BJ (cell line): ENCODE data around the gene CHST11. TPM values are rescaled to one million over a fixed set of nuclear protein-coding genes. Genes with fewer than 3 reads are reported as not detected.

Source experiments
- CTCF ChIA-PET: fragments of 350-600 bp; formaldehyde crosslinking; extraction: SDS; loops from one replicate; lab custom pipeline; 2021; ENCODE audit warnings: antibody characterized with exemption, inconsistent platforms; lab: Yijun Ruan, JAX
- POLR2A ChIA-PET: fragments of 300-600 bp; sonication (Branson Sonifier 250); formaldehyde crosslinking; extraction: SDS; loops from one replicate; lab custom pipeline; 2021; ENCODE audit warnings: antibody characterized with exemption; lab: Charles Lee
- DNase-seq: peaks from one replicate; pipeline ENCODE4 v3.0.0-alpha.2; 2011; ENCODE audit warnings: low read depth
- H3K27me3 ChIP-seq: 2 replicates; pipeline ENCODE4 v1.6.0; 2011; ENCODE audit warnings: low read length; ENCODE audit not compliant: control insufficient read depth, insufficient read depth
- H3K36me3 ChIP-seq: 2 replicates; pipeline ENCODE4 v1.5.1; 2011; ENCODE audit warnings: low read length; ENCODE audit not compliant: control insufficient read depth, insufficient read depth
- H3K4me3 ChIP-seq: 2 replicates; pipeline ENCODE4 v1.5.1; 2011; ENCODE audit warnings: low read depth, mild to moderate bottlenecking, control low read depth, low read length
- CTCF ChIP-seq: IDR thresholded peaks from 2 replicates; pipeline ENCODE4 v1.5.1; 2011; ENCODE audit warnings: low read depth, mild to moderate bottlenecking, control low read depth, inconsistent platforms, low read length, moderate library complexity; ENCODE audit not compliant: insufficient read depth
- polyA plus RNA-seq: library from polyadenylated mRNA; depleted of rRNA; stranded (reverse); fragments of >200 nt; gene quantifications from 2 replicates; pipeline ENCODE4 v1.2.3, GENCODE V29; 2011

CHST11 gene
- polyA plus RNA-seq, 1 experiment = 7.3 TPM

- no peaks in the 10 kb centered on the region for H3K27me3 ChIP-seq
- no peak for TF ChIP-seq CTCF
- ChIA-PET POLR2A (no interaction called here), CTCF (interaction anchor here (1.2 kb wide), 1 partner anchor 8 kb away, joined by 4 read pairs; no protein-coding TSS in a partner anchor)
- no peak for DNase-seq
- no peaks in the 10 kb centered on the region for H3K36me3 ChIP-seq
- H3K4me3 ChIP-seq = no peak overlapping the region
These were observed 10.1 kb downstream of the CHST11 start for GRCh38 chr12:104466709-104467345.

GRCh38 chr12:104467346-104467837 is 10.6 kb downstream of the CHST11 start:
- Histone ChIP-seq H3K27me3 (no peaks in the 10 kb centered on the region), H3K4me3 (no peak overlapping the region), H3K36me3 (no peaks in the 10 kb centered on the region)
- no peak for DNase-seq
- POLR2A ChIA-PET = no interaction called here
- CTCF ChIA-PET = interaction anchor here (1.2 kb wide), 1 partner anchor 9 kb away, joined by 4 read pairs; no protein-coding TSS in a partner anchor
- no peak for TF ChIP-seq CTCF

GRCh38 chr12:104468371-104468770 is 11.6 kb downstream of the CHST11 start:
- Histone ChIP-seq H3K4me3 (no peak overlapping the region), H3K36me3 (no peaks in the 10 kb centered on the region), H3K27me3 (no peaks in the 10 kb centered on the region)
- ChIA-PET CTCF (interaction anchor here (1.2 kb wide), 1 partner anchor 10 kb away, joined by 4 read pairs; no protein-coding TSS in a partner anchor), POLR2A (no interaction called here)
- no peak for TF ChIP-seq CTCF
- no peak for DNase-seq

GRCh38 chr12:104469066-104469465 is 12.3 kb downstream of the CHST11 start:
- H3K4me3 ChIP-seq = no peak overlapping the region
- POLR2A ChIA-PET = no interaction called here
- no peaks in the 10 kb centered on the region for H3K27me3 ChIP-seq
- no peak for DNase-seq
- TF ChIP-seq CTCF = no peak
- CTCF ChIA-PET = no interaction called here
- H3K36me3 ChIP-seq = no peaks in the 10 kb centered on the region

DNA sequence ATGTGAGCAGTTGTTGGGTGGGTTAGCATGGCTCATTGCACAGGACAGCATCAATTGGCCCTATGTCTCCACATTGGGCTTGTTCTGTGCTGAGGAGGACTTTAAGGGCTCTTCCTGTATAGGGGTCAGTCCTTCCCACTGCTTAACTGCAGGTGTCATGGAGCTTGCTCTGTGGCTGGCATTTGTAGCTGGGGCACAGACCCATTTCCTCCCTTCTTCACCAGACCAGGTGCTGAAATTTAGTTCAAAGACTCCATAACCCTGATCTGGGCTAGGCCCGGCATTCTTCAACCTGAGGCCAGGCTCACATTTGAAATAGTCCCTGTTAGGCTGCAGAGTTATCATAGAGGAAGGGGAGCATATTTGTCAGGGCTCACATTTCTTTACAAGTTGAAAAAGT is 12.8 kb downstream of the CHST11 start:
- POLR2A ChIA-PET = no interaction called here
- Histone ChIP-seq H3K4me3 (no peak overlapping the region), H3K36me3 (no peaks in the 10 kb centered on the region), H3K27me3 (no peaks in the 10 kb centered on the region)
- CTCF ChIA-PET = no interaction called here
- TF ChIP-seq CTCF = no peak
- no peak for DNase-seq
